H9 (cell line): Measurements from ENCODE around the gene MAST4. TPM values are rescaled to one million over a fixed set of nuclear protein-coding genes. Genes with fewer than 3 reads are reported as not detected.

ENCODE experiments used
- DNase-seq: peaks from one replicate; pipeline ENCODE4 v3.0.0-alpha.2; 2017
- H2AFZ ChIP-seq: one replicate; pipeline ENCODE4 v1.6.1; 2013; ENCODE audit warnings: mild to moderate bottlenecking, low read length, control low read depth, moderate library complexity
- H2AK5ac ChIP-seq: 2 replicates; pipeline ENCODE4 v1.6.1; 2013; ENCODE audit warnings: low read length, control low read depth, mixed read lengths; ENCODE audit not compliant: insufficient read length
- H2BK120ac ChIP-seq: one replicate; pipeline ENCODE4 v1.6.1; 2013; ENCODE audit warnings: low read depth, mild to moderate bottlenecking, low read length, control low read depth, inconsistent platforms; ENCODE audit not compliant: poor library complexity, severe bottlenecking
- H2BK12ac ChIP-seq: 2 replicates; pipeline ENCODE4 v1.6.1; 2013; ENCODE audit warnings: low read length, control low read depth, mixed read lengths, low read depth; ENCODE audit not compliant: insufficient read length
- H2BK15ac ChIP-seq: 2 replicates; pipeline ENCODE4 v1.6.1; 2013; ENCODE audit warnings: low read depth, low read length, control low read depth
- H2BK20ac ChIP-seq: one replicate; pipeline ENCODE4 v1.6.1; 2013; ENCODE audit warnings: low read depth, mild to moderate bottlenecking, low read length, control low read depth, inconsistent platforms; ENCODE audit not compliant: poor library complexity, severe bottlenecking
- H2BK5ac ChIP-seq: 2 replicates; pipeline ENCODE4 v1.6.1; 2013; ENCODE audit warnings: low read length, control low read depth, mixed read lengths; ENCODE audit not compliant: insufficient read length
- H3K14ac ChIP-seq: 2 replicates; pipeline ENCODE4 v1.6.1; 2013; ENCODE audit warnings: low read length, control low read depth; ENCODE audit not compliant: insufficient read depth
- H3K18ac ChIP-seq: 2 replicates; pipeline ENCODE4 v1.6.1; 2013; ENCODE audit warnings: low read depth, mild to moderate bottlenecking, mixed read lengths, low read length, control low read depth; ENCODE audit not compliant: insufficient read length
- H3K23ac ChIP-seq: 2 replicates; pipeline ENCODE4 v1.6.1; 2013; ENCODE audit warnings: low read length, control low read depth, mixed read lengths, low read depth; ENCODE audit not compliant: insufficient read length
- H3K23me2 ChIP-seq: 2 replicates; pipeline ENCODE4 v1.6.1; 2013; ENCODE audit warnings: low read depth, mild to moderate bottlenecking, mixed read lengths, low read length, control low read depth; ENCODE audit not compliant: insufficient read length, poor library complexity, severe bottlenecking
- H3K27ac ChIP-seq: 2 replicates; pipeline ENCODE4 v1.5.1; 2013; ENCODE audit warnings: low read length, control low read depth, mixed read lengths, low read depth; ENCODE audit not compliant: insufficient read length
- H3K27me3 ChIP-seq: 2 replicates; pipeline ENCODE4 v1.6.1; 2013; ENCODE audit warnings: low read length, control low read depth, inconsistent platforms; ENCODE audit not compliant: insufficient read depth
- H3K4ac ChIP-seq: 2 replicates; pipeline ENCODE4 v1.6.1; 2013; ENCODE audit warnings: low read depth, mild to moderate bottlenecking, control low read depth, inconsistent platforms, low read length, moderate library complexity
- H3K4me1 ChIP-seq: 2 replicates; pipeline ENCODE4 v1.6.1; 2013; ENCODE audit warnings: low read length, control low read depth, inconsistent platforms; ENCODE audit not compliant: insufficient read depth
- H3K4me2 ChIP-seq: 2 replicates; pipeline ENCODE4 v1.6.1; 2013; ENCODE audit warnings: low read length, control low read depth, mixed read lengths; ENCODE audit not compliant: insufficient read length, insufficient read depth
- H3K56ac ChIP-seq: 2 replicates; pipeline ENCODE4 v1.6.1; 2013; ENCODE audit warnings: low read depth, mild to moderate bottlenecking, mixed read lengths, low read length, control low read depth; ENCODE audit not compliant: insufficient read length
- H3K79me1 ChIP-seq: 2 replicates; pipeline ENCODE4 v1.6.1; 2013; ENCODE audit warnings: low read depth, mild to moderate bottlenecking, moderate library complexity, low read length, control low read depth, inconsistent platforms; ENCODE audit not compliant: insufficient read depth, poor library complexity, severe bottlenecking
- H3K79me2 ChIP-seq: 2 replicates; pipeline ENCODE4 v1.6.1; 2013; ENCODE audit warnings: low read length, control low read depth, inconsistent platforms; ENCODE audit not compliant: insufficient read depth
- H3K9ac ChIP-seq: 2 replicates; pipeline ENCODE4 v1.6.1; 2013; ENCODE audit warnings: low read length, control low read depth, mixed read lengths; ENCODE audit not compliant: insufficient read length; ENCODE audit errors: extremely low read depth
- H3K9me3 ChIP-seq: one replicate; pipeline ENCODE4 v1.6.1; 2013; ENCODE audit warnings: low read depth, low read length, inconsistent platforms; ENCODE audit not compliant: control insufficient read depth
- H3T11ph ChIP-seq: one replicate; pipeline ENCODE4 v1.6.1; 2013; ENCODE audit warnings: mild to moderate bottlenecking, low read length, control low read depth, inconsistent platforms
- H4K20me1 ChIP-seq: one replicate; pipeline ENCODE4 v1.6.1; 2013; ENCODE audit not compliant: control insufficient read depth, insufficient read length, insufficient read depth
- H4K5ac ChIP-seq: 2 replicates; pipeline ENCODE4 v1.6.1; 2013; ENCODE audit warnings: low read depth, mild to moderate bottlenecking, mixed read lengths, low read length, control low read depth; ENCODE audit not compliant: insufficient read length
- H4K8ac ChIP-seq: replicated peaks from 2 replicates; pipeline ENCODE4 v1.6.1; 2013; ENCODE audit warnings: low read length, control low read depth, mixed read lengths, low read depth; ENCODE audit not compliant: insufficient read length
- H4K91ac ChIP-seq: 2 replicates; pipeline ENCODE4 v1.6.1; 2013; ENCODE audit warnings: low read depth, mild to moderate bottlenecking, moderate library complexity, mixed read lengths, low read length, control low read depth; ENCODE audit not compliant: insufficient read length
- H3K27ac Mint-ChIP-seq, 3 experiments: 2 replicates in 2 of 3; 3 replicates in 1 of 3; pipeline ENCODE4 v1.8.0; 2020 to 2021; ENCODE audit warnings: mixed read lengths in 3 of 3, mild to moderate bottlenecking in 1 of 3, moderate library complexity in 1 of 3
- H3K27me3 Mint-ChIP-seq: 2 replicates; pipeline ENCODE4 v1.8.0; 2021; ENCODE audit warnings: low read depth, mild to moderate bottlenecking, moderate library complexity, mixed read lengths
- H3K36me3 Mint-ChIP-seq, 3 experiments: 2 replicates in 2 of 3; 3 replicates in 1 of 3; pipeline ENCODE4 v1.8.0; 2020 to 2021; ENCODE audit warnings: low read depth in 3 of 3, mixed read lengths in 3 of 3; ENCODE audit not compliant: insufficient read depth in 1 of 3
- H3K4me1 Mint-ChIP-seq, 2 experiments: 2 replicates each; pipeline ENCODE4 v1.8.0; 2020; ENCODE audit warnings: mixed read lengths in 2 of 2
- H3K4me3 Mint-ChIP-seq, 2 experiments: 2 replicates in 1 of 2; 3 replicates in 1 of 2; pipeline ENCODE4 v1.8.0; 2020 to 2021; ENCODE audit warnings: mild to moderate bottlenecking in 2 of 2, mixed read lengths in 2 of 2, moderate library complexity in 1 of 2
- H3K9me3 Mint-ChIP-seq, 2 experiments: 2 replicates in 1 of 2; 3 replicates in 1 of 2; pipeline ENCODE4 v1.8.0; 2020; ENCODE audit warnings: mild to moderate bottlenecking in 2 of 2, mixed read lengths in 2 of 2, moderate library complexity in 1 of 2
- WGBS: extraction: QIAGEN DNeasy Blood & Tissue Kit; methylation state at CpG from one replicate; pipeline ENCODE4 v1.1.7; 2013; ENCODE audit warnings: missing lambda C conversion rate, low lambda C conversion rate, mixed read lengths; ENCODE audit not compliant: insufficient read length; ENCODE audit errors: extremely low coverage; 5-methylcytosine and 5-hydroxymethylcytosine counted together
- total RNA-seq: library from RNA; stranded (reverse); gene quantifications from 2 replicates; pipeline ENCODE4 v1.2.1, GENCODE V29; 2021
- TF ChIP-seq, protein P1 (sequence below): fragments of 200-600 bp; sonication (generic); conservative IDR thresholded peaks from 3 replicates; pipeline ENCODE4 v1.8.0; 2021; ENCODE audit warnings: antibody characterized with exemption, mild to moderate bottlenecking

Gene MAST4
- total RNA-seq, 1 experiment from 2014 or later: 3.7 TPM

DNA sequence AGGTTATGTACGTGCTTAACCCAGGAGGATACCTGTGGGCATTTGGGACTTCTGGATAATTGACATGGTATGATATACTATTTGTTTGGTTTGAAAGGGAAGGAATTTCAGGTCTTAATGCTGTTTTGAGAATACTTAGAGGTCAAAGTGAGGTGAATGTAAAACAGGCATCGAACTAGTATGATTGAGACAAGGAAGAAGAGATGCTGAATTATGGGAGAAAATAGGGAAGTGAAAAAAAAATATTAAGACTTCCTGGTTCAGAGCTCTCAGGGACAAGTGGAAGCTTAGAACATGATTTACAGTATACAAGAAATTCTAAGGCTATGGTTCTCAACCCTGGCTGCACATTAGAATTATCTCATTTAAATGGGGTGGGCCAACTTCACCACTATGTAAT, 485.1 kb downstream of the MAST4 start:
- Histone ChIP-seq H2BK15ac (no peak overlapping the region), H3K14ac (no peak overlapping the region), H3K27me3 (no peaks in the 10 kb centered on the region), H3K79me1 (no peaks in the 10 kb centered on the region), H3K23me2 (no peaks in the 10 kb centered on the region), H4K5ac (no peak overlapping the region), H3K9ac (no peak overlapping the region), H2BK5ac (no peak overlapping the region), H3K4me1 (no peaks in the 10 kb centered on the region), H3K18ac (no peak overlapping the region), H2AK5ac (no peak overlapping the region), H4K20me1 (no peaks in the 10 kb centered on the region), H4K8ac (no peak overlapping the region), H3K23ac (no peak overlapping the region), H3K27ac (no peak overlapping the region), H3K56ac (no peak overlapping the region), H2BK12ac (no peak overlapping the region), H3K79me2 (no peaks in the 10 kb centered on the region), H2AFZ (no peak overlapping the region), H3K4me2 (no peak overlapping the region), H2BK20ac (no peak overlapping the region), H3K4ac (no peak overlapping the region), H2BK120ac (no peak overlapping the region), H3K9me3 (no peaks in the 10 kb centered on the region), H4K91ac (no peak overlapping the region), H3T11ph (no peak overlapping the region)
- TF ChIP-seq, protein P1, sequence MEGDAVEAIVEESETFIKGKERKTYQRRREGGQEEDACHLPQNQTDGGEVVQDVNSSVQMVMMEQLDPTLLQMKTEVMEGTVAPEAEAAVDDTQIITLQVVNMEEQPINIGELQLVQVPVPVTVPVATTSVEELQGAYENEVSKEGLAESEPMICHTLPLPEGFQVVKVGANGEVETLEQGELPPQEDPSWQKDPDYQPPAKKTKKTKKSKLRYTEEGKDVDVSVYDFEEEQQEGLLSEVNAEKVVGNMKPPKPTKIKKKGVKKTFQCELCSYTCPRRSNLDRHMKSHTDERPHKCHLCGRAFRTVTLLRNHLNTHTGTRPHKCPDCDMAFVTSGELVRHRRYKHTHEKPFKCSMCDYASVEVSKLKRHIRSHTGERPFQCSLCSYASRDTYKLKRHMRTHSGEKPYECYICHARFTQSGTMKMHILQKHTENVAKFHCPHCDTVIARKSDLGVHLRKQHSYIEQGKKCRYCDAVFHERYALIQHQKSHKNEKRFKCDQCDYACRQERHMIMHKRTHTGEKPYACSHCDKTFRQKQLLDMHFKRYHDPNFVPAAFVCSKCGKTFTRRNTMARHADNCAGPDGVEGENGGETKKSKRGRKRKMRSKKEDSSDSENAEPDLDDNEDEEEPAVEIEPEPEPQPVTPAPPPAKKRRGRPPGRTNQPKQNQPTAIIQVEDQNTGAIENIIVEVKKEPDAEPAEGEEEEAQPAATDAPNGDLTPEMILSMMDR: no peak
- H3K27me3 Mint-ChIP-seq: no peaks in the 10 kb centered on the region
- H3K9me3 Mint-ChIP-seq: no peaks in the 10 kb centered on the region
- H3K4me3 Mint-ChIP-seq: no peak overlapping the region
- H3K4me1 Mint-ChIP-seq: no peaks in the 10 kb centered on the region
- H3K36me3 Mint-ChIP-seq: no peaks in the 10 kb centered on the region
- WGBS: no CpG with 5 or more reads among the region's 2 CpGs
- H3K27ac Mint-ChIP-seq: no peak overlapping the region
- no peak for DNase-seq
